Measurements from ENCODE around the gene ENOX1. TPM values are rescaled to one million over a fixed set of nuclear protein-coding genes. Genes with fewer than 3 reads are reported as not detected.

Gene ENOX1
- total RNA-seq, 1 experiment from 2014 or later = 0.26 TPM

- TF ChIP-seq E2F5 (CRISPR knock-in tag; IDR thresholded peaks at IDR 0.05) (no peak), GTF2I (CRISPR knock-in tag; conservative IDR thresholded peaks at IDR 0.05) (no peak), GRHL2 (CRISPR knock-in tag; IDR thresholded peaks at IDR 0.05; ENCODE audit: insufficient replicate concordance, severe bottlenecking) (no peak)
Measured at GRCh38 chr13:43751624-43752023, 35.1 kb downstream of the ENOX1 start (continued).

GRCh38 chr13:43749503-43749902 is 37.3 kb downstream of the ENOX1 start:
- CTCF ChIA-PET = no interaction called here
- H3K9me3 Mint-ChIP-seq = no peaks in the 10 kb centered on the region

GRCh38 chr13:43744261-43745031 is 42.3 kb downstream of the ENOX1 start:
- TF ChIP-seq ESRRA (CRISPR knock-in tag; IDR thresholded peaks at IDR 0.05; ENCODE audit: borderline replicate concordance) = no peak
- no peak for TF ChIP-seq ZNF281 (CRISPR knock-in tag; IDR thresholded peaks at IDR 0.05)
- no peak for TF ChIP-seq NFATC4 (CRISPR knock-in tag; IDR thresholded peaks at IDR 0.05)
- no peaks in the 10 kb centered on the region for H3K27me3 Mint-ChIP-seq (ENCODE audit: low read depth)
- H3K4me3 Mint-ChIP-seq = no peak overlapping the region
- no peak overlapping the region for H3K27ac Mint-ChIP-seq
- H3K36me3 Mint-ChIP-seq = no peaks in the 10 kb centered on the region
- DNase-seq (ENCODE audit: low spot score) (no peak), ATAC-seq (no peak)
- ChIA-PET POLR2A (interaction anchor here (0.5 kb wide), 1 partner anchor 130 kb away, joined by 3 read pairs; no protein-coding TSS in a partner anchor), CTCF (no interaction called here)
- H3K4me1 Mint-ChIP-seq = no peaks in the 10 kb centered on the region
- H3K9me3 Mint-ChIP-seq = no peaks in the 10 kb centered on the region

More at GRCh38 chr13:43749503-43749902, 37.3 kb downstream of the ENOX1 start:
- H3K27ac Mint-ChIP-seq = no peak overlapping the region
- no peak for DNase-seq (ENCODE audit: low spot score)
- no peaks in the 10 kb centered on the region for H3K27me3 Mint-ChIP-seq (ENCODE audit: low read depth)
- no peak overlapping the region for H3K4me3 Mint-ChIP-seq
- ATAC-seq = no peak
- TF ChIP-seq NR1H2 (CRISPR knock-in tag; IDR thresholded peaks at IDR 0.05) = no peak
- TF ChIP-seq MAX (CRISPR knock-in tag; IDR thresholded peaks at IDR 0.05) = no peak
- H3K36me3 Mint-ChIP-seq = no peaks in the 10 kb centered on the region
- H3K4me1 Mint-ChIP-seq = peaks cover 1% of the 10 kb centered on the region
- POLR2A ChIA-PET = no interaction called here

GRCh38 chr13:43742911-43743310 is 43.9 kb downstream of the ENOX1 start:
- Mint-ChIP-seq H3K4me1 (no peaks in the 10 kb centered on the region), H3K27me3 (ENCODE audit: low read depth) (no peaks in the 10 kb centered on the region), H3K36me3 (no peaks in the 10 kb centered on the region), H3K9me3 (no peaks in the 10 kb centered on the region; the same call in 1 of the 2 replicates), H3K27ac (no peak overlapping the region), H3K4me3 (no peak overlapping the region)
- ChIA-PET CTCF (no interaction called here), POLR2A (no interaction called here)
- ATAC-seq (no peak), DNase-seq (ENCODE audit: low spot score) (no peak)
- TF ChIP-seq CREM (CRISPR knock-in tag; IDR thresholded peaks at IDR 0.05) (no peak), NFE2L1 (CRISPR knock-in tag; IDR thresholded peaks at IDR 0.05) (no peak), JAZF1 (CRISPR knock-in tag; IDR thresholded peaks at IDR 0.05) (no peak), NR1H2 (CRISPR knock-in tag; IDR thresholded peaks at IDR 0.05) (no peak), AR (CRISPR knock-in tag; IDR thresholded peaks at IDR 0.05) (no peak), EMX1 (CRISPR knock-in tag; IDR thresholded peaks at IDR 0.05) (no peak), ZNF425 (CRISPR knock-in tag; conservative IDR thresholded peaks at IDR 0.05) (no peak), ZNF512 (CRISPR knock-in tag; IDR thresholded peaks at IDR 0.05; ENCODE audit: borderline replicate concordance) (no peak), CTCF (IDR thresholded peaks at IDR 0.05) (no peak)
